HG02938 (cell line): Measurements from ENCODE around the gene EFCAB9.

Source experiments
- ATAC-seq: cut with Tn5 transposase; IDR thresholded peaks from one replicate; pipeline ENCODE4 v1.9.1; 2021; ENCODE audit warnings: mild to moderate bottlenecking, moderate library complexity; ENCODE audit not compliant: unreplicated experiment

Gene EFCAB9

DNA sequence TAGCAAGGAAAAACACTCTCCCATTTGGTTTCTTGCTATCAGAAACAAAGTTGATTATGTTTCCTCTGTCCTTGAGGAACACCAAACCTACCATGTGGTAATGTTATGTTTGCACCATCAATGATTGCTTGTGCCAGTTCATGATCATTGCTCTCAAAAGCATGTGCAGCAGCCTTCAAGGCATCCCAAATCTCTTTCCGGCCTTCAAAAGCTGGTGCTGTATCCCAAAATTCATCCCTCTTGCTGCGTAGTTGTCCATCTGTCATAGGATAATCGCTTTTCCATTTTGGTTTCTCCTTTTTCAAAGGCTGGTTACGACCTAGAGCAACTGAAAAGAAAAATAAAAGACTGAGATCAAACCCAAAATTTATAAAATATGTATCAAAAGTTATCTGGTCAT lies 40.1 kb downstream of the EFCAB9 start:
- no peak for ATAC-seq

DNA sequence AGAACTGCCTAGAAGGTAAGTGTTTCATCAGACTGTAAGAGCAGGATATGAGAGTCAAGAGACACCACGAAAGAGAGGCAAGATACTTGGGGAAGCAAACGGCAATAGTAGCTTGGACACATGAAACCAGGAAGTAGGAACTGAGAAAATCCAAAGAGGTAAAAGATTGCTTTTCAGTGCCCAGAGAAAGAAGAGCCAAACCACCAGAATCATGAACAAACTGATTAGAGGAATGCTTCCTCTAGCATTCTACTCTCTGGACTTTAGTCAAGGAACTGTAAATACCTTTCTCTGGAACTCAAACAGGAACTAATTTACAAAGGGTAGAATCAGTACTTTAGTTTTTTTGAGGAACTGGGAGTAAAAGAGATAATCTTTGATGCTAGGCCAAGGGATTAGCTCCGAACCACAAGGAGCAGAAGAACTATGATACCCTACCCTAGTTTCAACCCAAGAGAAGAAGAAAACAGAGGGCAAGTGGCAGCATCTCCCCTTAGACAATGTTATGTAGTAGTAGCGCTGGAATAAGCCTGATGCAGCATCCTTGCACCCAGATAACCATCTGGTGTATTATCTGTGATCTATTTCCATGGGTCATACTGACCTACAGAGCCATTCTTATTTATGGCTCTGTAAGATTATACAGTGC lies 41.3 kb downstream of the EFCAB9 start:
- peak; percentile 73 for ATAC-seq

DNA sequence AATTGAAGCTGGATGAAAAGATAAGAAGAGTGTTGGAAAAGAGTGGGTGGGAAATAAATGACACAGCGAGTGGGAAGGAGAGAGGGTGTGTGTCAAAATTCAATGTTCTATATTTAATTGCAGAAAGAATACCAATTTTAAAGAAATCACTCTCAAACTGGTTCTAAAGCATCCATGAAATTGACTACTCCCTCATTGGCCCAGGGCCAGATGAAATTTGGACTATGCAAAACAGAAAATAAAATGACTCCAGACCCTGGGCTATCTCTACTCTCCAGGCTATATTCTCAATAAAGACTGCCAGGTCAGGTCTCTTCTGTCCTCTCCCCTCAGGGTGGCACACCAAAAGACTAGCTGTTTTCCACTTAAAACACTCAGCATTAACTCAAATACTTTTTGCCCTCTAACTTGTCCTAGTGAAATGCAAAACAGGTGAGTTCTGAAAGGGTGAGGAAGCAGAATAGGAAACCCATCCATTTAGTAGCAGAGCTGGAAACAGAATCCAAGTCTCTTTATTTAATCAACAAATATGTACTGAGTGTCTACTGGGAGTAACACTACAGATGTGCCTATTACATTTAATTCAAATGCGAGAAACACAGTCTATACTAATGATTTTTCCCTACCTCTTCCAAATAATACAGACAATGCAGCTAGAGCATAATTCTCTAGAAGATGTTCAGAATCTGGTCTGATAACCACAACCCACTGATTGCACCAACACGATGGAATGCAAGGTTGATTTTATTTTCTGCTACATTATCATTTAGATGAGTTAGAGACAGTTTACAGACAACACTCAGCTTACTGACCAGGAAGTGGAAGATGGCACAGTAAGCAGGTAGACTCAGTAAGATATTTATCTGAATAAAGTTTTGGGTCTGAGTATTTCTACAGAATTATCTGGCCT lies 42.1 kb downstream of the EFCAB9 start:
- ATAC-seq = no peak

DNA sequence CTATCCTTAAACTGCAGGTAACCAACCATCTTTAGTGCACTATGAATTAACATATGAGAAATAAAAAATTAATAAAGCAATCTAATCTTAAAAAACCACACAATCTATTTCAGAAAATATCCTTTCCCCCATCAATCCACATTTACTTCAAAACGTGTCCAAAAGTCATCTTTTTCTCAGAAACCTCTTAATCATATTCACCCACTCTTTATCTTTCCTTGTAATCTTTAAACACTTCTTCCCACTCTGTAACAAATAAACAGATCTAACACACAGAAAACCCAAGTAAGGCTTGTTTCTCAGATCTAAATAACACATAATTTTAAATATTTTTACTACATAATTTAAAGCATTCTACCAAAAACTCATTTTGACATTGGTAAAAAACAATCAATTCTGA lies 44.4 kb downstream of the EFCAB9 start:
- no peak for ATAC-seq

DNA sequence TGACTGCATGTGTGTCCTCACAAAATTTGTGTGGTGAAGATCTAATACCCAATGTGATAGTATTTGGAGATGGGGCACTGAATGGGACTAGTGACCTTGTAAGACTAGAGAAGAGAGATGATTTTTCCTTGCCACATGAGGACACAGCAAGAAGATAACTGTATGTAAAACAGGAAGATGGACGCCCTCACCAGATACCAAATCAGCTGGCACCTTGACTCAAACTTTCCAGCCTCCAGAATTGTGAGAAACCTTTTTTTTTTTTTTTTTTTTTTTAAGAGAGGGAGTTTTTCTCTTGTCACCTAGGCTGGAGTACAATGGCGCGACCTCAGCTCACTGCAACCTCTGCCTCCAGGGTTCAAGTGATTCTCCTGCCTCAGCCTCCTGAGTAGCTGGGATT lies 49.3 kb downstream of the EFCAB9 start:
- ATAC-seq = no peak

DNA sequence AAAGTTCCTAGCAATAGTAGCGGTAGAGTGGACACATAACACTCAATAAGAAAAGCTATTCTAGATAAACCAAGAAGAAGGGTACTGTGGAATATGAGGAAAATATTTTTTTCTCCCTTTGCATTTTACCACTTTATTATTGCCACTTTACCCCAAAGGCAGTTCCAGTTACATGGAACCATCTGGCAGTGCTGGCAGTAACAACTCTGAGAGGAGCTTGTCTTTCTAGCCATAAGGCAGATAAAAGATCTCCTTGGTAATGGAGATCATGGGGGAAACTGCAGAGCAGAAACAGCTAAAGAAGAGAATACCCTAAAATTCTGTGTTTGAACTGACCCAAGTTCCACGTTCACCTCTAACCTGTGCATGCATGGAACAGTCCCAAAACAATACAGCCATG lies 51.1 kb downstream of the EFCAB9 start:
- no peak for ATAC-seq

DNA sequence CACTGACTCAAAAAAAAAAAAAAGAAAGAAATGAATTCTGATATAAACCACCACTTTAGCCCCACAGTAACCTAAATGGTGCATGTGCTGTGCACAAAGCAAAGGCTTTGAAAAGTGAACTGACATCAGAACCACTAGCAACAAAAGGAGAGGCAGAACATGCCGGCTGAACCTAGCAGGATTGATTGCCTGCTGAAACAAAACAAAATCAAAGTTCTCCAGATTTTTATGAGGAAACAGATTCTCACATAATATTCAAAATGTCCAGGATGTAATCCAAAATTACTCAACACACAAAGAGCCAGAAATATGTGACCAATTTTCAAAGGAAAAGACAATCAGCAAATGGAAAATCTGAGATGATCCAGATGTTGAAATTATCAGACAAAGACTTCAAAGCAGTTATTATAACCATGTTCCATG lies 51.7 kb downstream of the EFCAB9 start:
- no peak for ATAC-seq

DNA sequence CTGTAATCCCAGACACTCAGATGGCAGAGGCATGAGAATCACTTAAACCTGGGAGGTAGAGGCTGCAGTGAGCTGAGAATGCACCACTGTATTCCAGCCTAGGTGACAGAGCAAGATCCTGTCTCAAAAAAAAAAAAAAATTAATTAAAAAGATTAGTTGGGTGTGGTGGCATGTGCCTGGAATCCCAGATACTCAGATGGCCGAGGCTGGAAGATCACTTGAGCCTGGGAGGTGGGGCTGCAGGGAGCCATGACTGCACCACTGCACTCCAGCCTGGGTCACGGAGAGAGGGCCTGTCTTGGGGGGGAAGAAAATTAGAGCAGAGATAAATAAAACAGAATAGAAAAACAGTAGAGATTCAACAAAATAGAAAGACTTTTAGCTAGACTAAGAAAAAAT lies 54.7 kb downstream of the EFCAB9 start:
- no peak for ATAC-seq

DNA sequence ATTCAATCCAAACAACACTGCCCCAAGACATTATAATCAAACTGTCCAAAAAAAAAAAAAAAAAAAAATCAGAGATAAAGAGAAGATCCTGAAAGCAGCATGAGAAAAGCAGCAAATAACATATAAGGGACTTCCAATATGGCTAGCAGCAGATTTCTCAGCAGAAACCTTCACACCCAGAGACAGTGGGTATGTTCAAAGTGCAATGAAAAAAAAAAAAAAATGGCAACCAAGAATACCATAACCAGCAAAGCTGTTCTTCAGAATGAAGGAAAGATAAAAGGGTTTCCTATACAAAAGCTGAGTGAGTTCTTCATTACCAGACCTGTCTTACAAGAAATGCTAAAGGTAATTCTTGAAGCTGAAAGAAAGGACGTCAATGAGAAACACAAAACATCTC lies 57.4 kb downstream of the EFCAB9 start:
- ATAC-seq = no peak

DNA sequence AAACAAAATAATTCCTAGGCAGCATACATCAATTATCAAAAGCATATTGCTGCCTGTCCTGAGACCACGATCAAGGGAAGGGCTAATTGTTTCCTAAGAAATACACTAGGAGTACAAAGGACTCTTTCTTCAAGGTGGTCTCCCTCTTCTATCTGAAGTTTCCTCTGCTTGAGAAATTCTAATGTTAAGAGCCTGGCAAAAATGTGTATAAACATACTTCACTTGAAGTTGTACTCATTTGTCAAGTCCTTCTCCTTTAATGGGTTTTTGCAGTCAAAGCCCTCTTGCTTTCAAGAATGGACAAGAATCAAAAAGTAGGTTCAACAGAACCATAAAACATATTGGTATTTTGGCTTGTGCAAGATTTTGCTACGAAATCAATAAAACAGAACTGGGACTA lies 58.5 kb downstream of the EFCAB9 start:
- ATAC-seq = no peak
